DOHH2 (cell line): ENCODE measurements around the gene GJD3.
"Not testable (repeated sequence)": the region's sequence is repeated elsewhere in the genome, so short reads cannot be mapped to it uniquely, and the experiment has no call there.

Experiments
- H3F3A ChIP-seq: fragments of 200-600 bp; sonication (generic), shearing (Covaris generic); 2 replicates; pipeline ENCODE4 v1.6.0; 2016; ENCODE audit warnings: antibody characterized with exemption, mild to moderate bottlenecking; ENCODE audit not compliant: control insufficient read depth, insufficient read depth
- H3K27ac ChIP-seq: fragments of 200-600 bp; sonication (generic); 2 replicates; pipeline ENCODE4 v1.5.1; 2014; ENCODE audit warnings: low read depth, mild to moderate bottlenecking, low read length, moderate library complexity
- H3K27me3 ChIP-seq: fragments of 200-600 bp; sonication (generic); 2 replicates; pipeline ENCODE4 v1.6.1; 2014; ENCODE audit warnings: mild to moderate bottlenecking, low read length, mixed read lengths; ENCODE audit not compliant: control insufficient read depth
- H3K36me3 ChIP-seq: fragments of 200-600 bp; sonication (generic); 2 replicates; pipeline ENCODE4 v1.6.1; 2014; ENCODE audit warnings: mild to moderate bottlenecking, low read length, moderate library complexity, mixed read lengths; ENCODE audit not compliant: control insufficient read depth
- H3K4me1 ChIP-seq: fragments of 200-600 bp; sonication (generic); 2 replicates; pipeline ENCODE4 v1.6.1; 2014; ENCODE audit warnings: mild to moderate bottlenecking, low read length, mixed read lengths; ENCODE audit not compliant: control insufficient read depth
- H3K4me2 ChIP-seq: fragments of 200-600 bp; sonication (generic); 2 replicates; pipeline ENCODE4 v1.6.0; 2014; ENCODE audit warnings: mild to moderate bottlenecking, low read length, moderate library complexity
- H3K4me3 ChIP-seq: fragments of 200-600 bp; sonication (generic); 2 replicates; pipeline ENCODE4 v1.5.1; 2014; ENCODE audit warnings: mild to moderate bottlenecking, low read length, mixed read lengths
- H3K79me2 ChIP-seq: fragments of 200-600 bp; sonication (generic); 2 replicates; pipeline ENCODE4 v1.6.1; 2014; ENCODE audit warnings: mild to moderate bottlenecking, low read length, mixed read lengths; ENCODE audit not compliant: control insufficient read depth
- H3K9me2 ChIP-seq: fragments of 200-600 bp; sonication (generic); replicated peaks from 2 replicates; pipeline ENCODE4 v1.6.1; 2014; ENCODE audit warnings: mild to moderate bottlenecking, low read length, mixed read lengths; ENCODE audit not compliant: control insufficient read depth
- H3K9me3 ChIP-seq: fragments of 200-600 bp; sonication (generic); 2 replicates; pipeline ENCODE4 v1.6.1; 2014; ENCODE audit warnings: antibody characterized with exemption, low read length, mixed read lengths; ENCODE audit not compliant: control insufficient read depth, insufficient read depth
- H4K20me1 ChIP-seq: fragments of 200-600 bp; sonication (generic); 2 replicates; pipeline ENCODE4 v1.6.0; 2014; ENCODE audit warnings: low read depth, mild to moderate bottlenecking, antibody characterized with exemption, low read length, moderate library complexity; ENCODE audit not compliant: control insufficient read depth, insufficient read depth
- EZH2phosphoT487 ChIP-seq: fragments of 200-600 bp; sonication (generic); IDR thresholded peaks from 2 replicates; pipeline ENCODE4 v1.6.1; 2017; ENCODE audit warnings: borderline replicate concordance, mild to moderate bottlenecking, antibody characterized with exemption, low read length, moderate library complexity, mixed read lengths
- TF ChIP-seq, protein P1 (sequence below): fragments of 200-600 bp; sonication (generic); IDR thresholded peaks from one replicate; pipeline ENCODE4 v1.5.1; 2014; ENCODE audit warnings: antibody characterized with exemption, mild to moderate bottlenecking, low read depth, low read length; ENCODE audit not compliant: poor library complexity, severe bottlenecking

The GJD3 gene

DNA sequence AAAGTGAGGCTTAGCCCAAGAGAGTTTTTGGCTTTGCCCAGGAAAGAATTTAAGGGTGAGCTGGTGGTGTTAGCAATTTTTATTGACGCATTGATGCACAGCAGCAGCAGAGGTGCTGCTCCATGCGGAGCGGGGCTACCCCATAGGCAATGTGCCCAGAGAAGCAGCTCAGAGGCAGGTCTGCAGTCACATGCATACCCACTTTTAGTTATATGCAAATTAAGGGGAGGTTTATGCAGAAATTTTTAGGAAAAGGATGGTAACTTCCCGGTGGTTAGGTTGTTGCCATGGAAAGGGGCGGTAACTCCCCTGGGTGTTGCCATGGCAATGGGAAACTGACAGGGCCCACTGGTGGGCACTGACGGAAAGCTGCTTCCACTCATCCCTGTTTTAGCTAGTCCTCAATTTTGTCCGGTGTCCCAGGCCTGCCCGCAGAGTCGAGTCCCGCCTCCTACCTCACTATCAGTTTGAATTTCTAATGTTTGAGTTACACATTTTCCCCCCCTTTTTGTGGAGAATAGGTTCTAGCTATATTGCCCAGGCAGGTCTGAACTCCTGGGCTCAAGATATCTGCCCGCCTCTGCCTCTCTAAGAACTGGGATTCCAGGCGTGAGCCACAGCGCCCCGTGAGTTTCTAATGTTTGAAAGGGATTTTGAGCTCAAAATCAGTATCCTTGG is 10.4 kb upstream of the GJD3 start:
- Histone ChIP-seq H3K79me2 (no peaks in the 10 kb centered on the region), H3K4me3 (no peak overlapping the region), H4K20me1 (no peaks in the 10 kb centered on the region), H3K9me3 (no peaks in the 10 kb centered on the region), H3K4me1 (peaks cover 15% of the 10 kb centered on the region), H3K4me2 (no peak overlapping the region), H3K27ac (no peak overlapping the region), H3K27me3 (no peaks in the 10 kb centered on the region), H3F3A (no peaks in the 10 kb centered on the region), H3K9me2 (no peaks in the 10 kb centered on the region), H3K36me3 (no peaks in the 10 kb centered on the region)
- TF ChIP-seq, protein P1, sequence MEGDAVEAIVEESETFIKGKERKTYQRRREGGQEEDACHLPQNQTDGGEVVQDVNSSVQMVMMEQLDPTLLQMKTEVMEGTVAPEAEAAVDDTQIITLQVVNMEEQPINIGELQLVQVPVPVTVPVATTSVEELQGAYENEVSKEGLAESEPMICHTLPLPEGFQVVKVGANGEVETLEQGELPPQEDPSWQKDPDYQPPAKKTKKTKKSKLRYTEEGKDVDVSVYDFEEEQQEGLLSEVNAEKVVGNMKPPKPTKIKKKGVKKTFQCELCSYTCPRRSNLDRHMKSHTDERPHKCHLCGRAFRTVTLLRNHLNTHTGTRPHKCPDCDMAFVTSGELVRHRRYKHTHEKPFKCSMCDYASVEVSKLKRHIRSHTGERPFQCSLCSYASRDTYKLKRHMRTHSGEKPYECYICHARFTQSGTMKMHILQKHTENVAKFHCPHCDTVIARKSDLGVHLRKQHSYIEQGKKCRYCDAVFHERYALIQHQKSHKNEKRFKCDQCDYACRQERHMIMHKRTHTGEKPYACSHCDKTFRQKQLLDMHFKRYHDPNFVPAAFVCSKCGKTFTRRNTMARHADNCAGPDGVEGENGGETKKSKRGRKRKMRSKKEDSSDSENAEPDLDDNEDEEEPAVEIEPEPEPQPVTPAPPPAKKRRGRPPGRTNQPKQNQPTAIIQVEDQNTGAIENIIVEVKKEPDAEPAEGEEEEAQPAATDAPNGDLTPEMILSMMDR = no peak
- no peak for TF ChIP-seq EZH2phosphoT487

DNA sequence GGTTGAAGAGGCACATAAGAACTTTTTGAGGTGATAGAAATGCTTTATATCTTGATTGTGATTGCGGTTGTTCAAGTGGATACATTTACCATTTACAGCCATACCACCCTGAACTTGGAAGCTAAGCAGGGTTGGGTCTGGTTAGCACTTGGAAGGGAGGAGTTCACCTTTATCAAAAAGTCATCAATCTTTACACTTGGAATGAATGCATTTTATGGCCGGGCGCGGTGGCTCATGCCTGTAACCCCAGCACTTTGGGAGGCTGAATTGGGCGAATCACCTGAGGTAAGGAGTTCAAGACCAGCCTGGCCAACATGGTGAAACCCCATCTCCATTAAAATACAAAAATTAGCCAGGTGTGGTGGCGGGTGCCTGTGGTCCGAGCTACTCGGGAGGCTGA is 9.5 kb upstream of the GJD3 start:
- no peaks in the 10 kb centered on the region for H3K36me3 ChIP-seq

DNA sequence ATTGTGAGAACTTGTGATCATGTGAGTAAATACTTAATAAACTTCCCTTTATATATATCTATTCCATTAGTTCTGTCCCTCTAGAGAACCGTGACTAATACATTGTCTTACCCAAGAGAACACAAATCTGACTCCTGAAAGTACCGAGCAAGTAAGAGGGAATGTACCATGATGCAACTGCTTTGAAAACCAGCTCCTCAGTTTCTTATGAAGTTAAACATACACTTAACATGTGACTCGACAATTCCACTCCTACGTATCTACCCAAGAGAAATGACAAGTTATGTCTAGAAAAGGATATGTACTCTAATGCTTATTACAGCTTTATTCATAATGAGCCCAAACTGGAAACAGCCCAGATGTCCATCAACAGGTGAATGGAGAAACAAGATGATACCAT is 8.8 kb upstream of the GJD3 start:
- Histone ChIP-seq H3K4me2 (no peak overlapping the region), H3K4me1 (peaks cover 15% of the 10 kb centered on the region), H3K9me3 (no peaks in the 10 kb centered on the region), H3K27me3 (no peaks in the 10 kb centered on the region), H4K20me1 (no peaks in the 10 kb centered on the region), H3K79me2 (no peaks in the 10 kb centered on the region), H3K27ac (no peak overlapping the region), H3K9me2 (no peaks in the 10 kb centered on the region), H3K4me3 (no peak overlapping the region), H3K36me3 (no peaks in the 10 kb centered on the region), H3F3A (no peaks in the 10 kb centered on the region)
- TF ChIP-seq, protein P1 = no peak
- no peak for TF ChIP-seq EZH2phosphoT487

More for the DNA sequence above, 9.5 kb upstream of the GJD3 start:
- Histone ChIP-seq H3K27ac (no peak overlapping the region), H4K20me1 (no peaks in the 10 kb centered on the region), H3K9me2 (no peaks in the 10 kb centered on the region), H3F3A (no peaks in the 10 kb centered on the region), H3K4me2 (no peak overlapping the region), H3K27me3 (no peaks in the 10 kb centered on the region), H3K4me1 (peaks cover 15% of the 10 kb centered on the region), H3K79me2 (no peaks in the 10 kb centered on the region), H3K4me3 (no peak overlapping the region), H3K9me3 (no peaks in the 10 kb centered on the region)
- TF ChIP-seq EZH2phosphoT487 = no peak
- TF ChIP-seq, protein P1 = no peak

DNA sequence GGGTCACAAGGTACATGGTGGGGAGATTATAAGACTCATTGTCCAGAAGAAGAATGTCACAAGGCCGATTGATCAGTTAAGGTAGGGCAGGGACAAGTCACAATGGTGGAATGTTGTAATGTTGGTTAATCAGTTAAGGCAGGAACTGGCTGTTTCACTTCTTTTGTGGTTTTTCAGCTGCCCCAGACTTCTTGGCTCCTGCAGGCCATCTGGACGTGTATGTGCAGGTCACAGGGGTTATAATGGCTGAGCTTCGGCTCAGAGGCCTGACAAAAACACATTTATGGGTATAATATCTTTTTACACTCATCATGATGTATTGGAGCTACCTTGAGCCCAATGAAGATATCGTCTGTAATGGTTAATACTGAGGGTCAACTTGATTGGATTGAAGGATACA is 8.1 kb upstream of the GJD3 start:
- not testable (repeated sequence) for H3K27ac ChIP-seq, H3K4me2 ChIP-seq
- peaks cover 15% of the 10 kb centered on the region for H3K4me1 ChIP-seq

More for the DNA sequence above, 8.1 kb upstream of the GJD3 start:
- H3K9me2 ChIP-seq, H3K9me3 ChIP-seq, H3K27me3 ChIP-seq, H3K4me3 ChIP-seq, H3K36me3 ChIP-seq, H4K20me1 ChIP-seq, H3F3A ChIP-seq, H3K79me2 ChIP-seq: not testable (repeated sequence)
